Measurements from ENCODE around the gene FAHD2A. TPM values are rescaled to one million over a fixed set of nuclear protein-coding genes. Genes with fewer than 3 reads are reported as not detected.
"Not testable (repeated sequence)": the region's sequence is repeated elsewhere in the genome, so short reads cannot be mapped to it uniquely, and the experiment has no call there.

FAHD2A gene
- total RNA-seq, 1 experiment from 2014 or later, result 32.3 TPM

GRCh38 chr2:95390272-95390880 is 12.1 kb upstream of the FAHD2A start:
- DNase-seq (ENCODE audit: low read depth), result no peak

- DNase-seq (ENCODE audit: low read depth), result no peak
These were observed 11.6 kb upstream of the FAHD2A start for GRCh38 chr2:95390881-95391321.

- no peak for DNase-seq (ENCODE audit: low read depth)
These were observed 10.7 kb upstream of the FAHD2A start for GRCh38 chr2:95391641-95392310.

- DNase-seq (ENCODE audit: low read depth), result no peak
These were observed 10.2 kb upstream of the FAHD2A start for GRCh38 chr2:95392320-95392719.

- no peak for DNase-seq (ENCODE audit: low read depth)
These were observed 9.6 kb upstream of the FAHD2A start for GRCh38 chr2:95392730-95393455.

GRCh38 chr2:95393901-95394300 is 8.6 kb upstream of the FAHD2A start:
- no peak for DNase-seq (ENCODE audit: low read depth)

- DNase-seq (ENCODE audit: low read depth), result no peak
These were observed 3.4 kb upstream of the FAHD2A start for GRCh38 chr2:95399061-95399460.

GRCh38 chr2:95401480-95401879 is 1.0 kb upstream of the FAHD2A start:
- DNase-seq (ENCODE audit: low read depth), result no peak

- not testable (repeated sequence) for DNase-seq (ENCODE audit: low read depth)
These were observed 521 bp upstream of the FAHD2A start for GRCh38 chr2:95402004-95402369.

GRCh38 chr2:95403204-95403721 is 755 bp downstream of the FAHD2A start:
- DNase-seq (ENCODE audit: low read depth), result peak; percentile 37

- not testable (repeated sequence) for DNase-seq (ENCODE audit: low read depth)
These were observed 1.3 kb downstream of the FAHD2A start for GRCh38 chr2:95403824-95404223.

GRCh38 chr2:95404676-95405075 is 2.2 kb downstream of the FAHD2A start:
- DNase-seq (ENCODE audit: low read depth), result not testable (repeated sequence)

- DNase-seq (ENCODE audit: low read depth), result peak; percentile 74
These were observed 8.7 kb downstream of the FAHD2A start for GRCh38 chr2:95411239-95411638.

GRCh38 chr2:95414015-95414594 is 11.6 kb downstream of the FAHD2A start:
- peak; percentile 74 for DNase-seq (ENCODE audit: low read depth)

GRCh38 chr2:95415138-95415537 is 12.6 kb downstream of the FAHD2A start:
- not testable (repeated sequence) for DNase-seq (ENCODE audit: low read depth)

- not testable (repeated sequence) for DNase-seq (ENCODE audit: low read depth)
These were observed 13.1 kb downstream of the FAHD2A start for GRCh38 chr2:95415561-95415960.

- DNase-seq (ENCODE audit: low read depth), result not testable (repeated sequence)
These were observed 24.8 kb downstream of the FAHD2A start for GRCh38 chr2:95427196-95427867.

- DNase-seq (ENCODE audit: low read depth), result not testable (repeated sequence)
These were observed 27.4 kb downstream of the FAHD2A start for GRCh38 chr2:95429748-95430467.

GRCh38 chr2:95433373-95433772 is 30.9 kb downstream of the FAHD2A start:
- not testable (repeated sequence) for DNase-seq (ENCODE audit: low read depth)

- not testable (repeated sequence) for DNase-seq (ENCODE audit: low read depth)
These were observed 31.5 kb downstream of the FAHD2A start for GRCh38 chr2:95433973-95434372.

GRCh38 chr2:95434507-95435076 is 32.1 kb downstream of the FAHD2A start:
- peak; percentile 75 for DNase-seq (ENCODE audit: low read depth)
